GM15510 (cell line): ENCODE results near the gene PEX12.
A peak's percentile ranks its signal among the peaks of the same experiment; 100 is the strongest.

Experiments used
- POLR2A ChIP-seq: IDR thresholded peaks from 3 replicates; pipeline ENCODE4 v1.6.1; 2011; ENCODE audit warnings: borderline replicate concordance; ENCODE audit not compliant: insufficient read length; ENCODE audit errors: extremely low read depth

The PEX12 gene

DNA sequence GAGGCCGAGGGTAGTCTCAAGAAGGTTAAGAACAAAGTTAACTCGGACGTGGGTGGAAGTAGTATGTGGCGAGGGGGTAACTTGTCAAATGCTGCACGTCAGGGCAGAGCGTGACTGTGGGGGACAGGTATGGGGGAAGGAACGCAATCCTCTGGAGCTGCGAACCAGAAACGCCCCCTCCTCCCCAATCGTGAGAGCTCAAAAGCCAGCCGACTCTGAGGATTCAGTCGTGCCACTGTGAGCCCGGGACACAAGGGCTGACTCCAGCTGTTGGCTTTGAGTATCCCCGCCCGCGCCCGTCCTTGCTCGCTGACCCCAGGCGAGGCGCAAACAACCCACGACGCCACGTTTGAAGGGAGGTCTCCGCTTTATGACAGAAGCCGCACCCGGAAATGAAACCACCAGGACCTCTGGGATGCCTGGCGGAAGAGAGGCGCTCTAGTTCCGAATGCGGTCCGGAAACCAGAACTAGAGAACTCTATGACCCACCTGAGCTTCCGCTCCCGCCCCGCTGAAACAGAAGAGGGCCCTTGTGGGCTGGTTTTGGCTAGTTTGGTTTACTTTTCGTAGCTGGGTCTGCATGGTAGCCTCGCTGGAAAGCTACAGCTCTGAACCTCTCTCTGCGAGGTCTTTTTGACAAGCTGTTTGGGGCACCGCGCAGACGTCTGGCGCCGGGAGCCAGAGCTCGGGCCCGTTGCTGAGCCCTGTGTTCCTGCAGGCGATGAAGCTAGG is at the start of gene PEX12:
PEX12 (minus strand) TSS at position 375 of the 732 bp plus-strand sequence. CDS start 550 bp downstream, outside the sequence.
- TF ChIP-seq POLR2A = peak; percentile 84

DNA sequence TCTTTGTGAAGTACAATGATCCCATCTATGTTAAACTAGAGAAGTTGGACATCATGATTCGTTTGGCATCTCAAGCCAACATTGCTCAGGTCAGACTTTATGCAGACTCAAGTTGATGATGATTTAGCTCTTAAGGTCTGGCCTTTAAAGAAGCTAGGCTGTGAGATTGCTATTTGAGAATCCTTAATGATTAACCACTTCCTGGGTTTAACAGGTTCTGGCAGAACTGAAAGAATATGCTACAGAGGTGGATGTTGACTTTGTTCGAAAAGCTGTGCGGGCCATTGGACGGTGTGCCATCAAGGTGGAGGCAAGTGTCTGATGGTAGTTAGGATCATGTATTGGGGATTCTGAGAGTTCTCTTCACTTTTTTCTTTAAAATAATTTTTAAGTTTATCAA is 49.0 kb upstream of the PEX12 start:
- no peak for TF ChIP-seq POLR2A

DNA sequence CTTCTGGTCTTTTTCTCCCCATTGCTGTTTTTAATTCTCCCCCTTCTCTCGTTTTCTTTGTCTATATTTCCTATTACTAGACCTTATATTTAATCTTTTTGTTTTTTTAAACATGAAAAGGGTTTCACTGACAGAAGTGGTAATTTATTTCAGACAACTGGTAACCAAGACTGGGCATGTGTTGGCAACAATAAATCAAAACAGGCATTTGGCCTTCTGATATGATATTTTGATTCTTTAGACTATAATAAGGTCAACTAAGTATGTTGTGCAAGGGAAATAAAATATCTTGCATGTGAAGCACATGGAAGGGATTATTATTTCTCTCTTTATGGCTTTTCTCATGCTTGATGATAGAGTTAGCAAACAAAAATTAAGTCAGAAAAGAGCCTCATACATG is 43.4 kb upstream of the PEX12 start:
- no peak for TF ChIP-seq POLR2A

DNA sequence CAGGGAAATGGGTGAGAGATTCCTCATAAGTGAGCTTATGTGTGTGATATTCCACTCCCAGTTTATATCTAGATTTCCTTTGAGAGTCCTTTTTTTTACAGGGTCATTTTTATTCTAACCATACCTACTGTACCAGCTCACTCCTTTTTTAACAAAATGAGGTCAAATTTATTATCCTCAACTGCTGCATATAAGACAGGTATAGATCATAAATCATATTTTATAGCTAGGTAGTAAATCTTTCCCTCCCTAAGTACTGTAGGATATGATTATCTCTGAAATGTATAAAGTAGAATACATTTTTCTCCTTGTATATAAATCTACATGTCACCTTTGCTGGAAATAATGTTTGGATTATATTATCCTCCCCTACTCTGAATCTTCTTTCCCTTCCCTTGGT is 40.3 kb upstream of the PEX12 start:
- no peak for TF ChIP-seq POLR2A

DNA sequence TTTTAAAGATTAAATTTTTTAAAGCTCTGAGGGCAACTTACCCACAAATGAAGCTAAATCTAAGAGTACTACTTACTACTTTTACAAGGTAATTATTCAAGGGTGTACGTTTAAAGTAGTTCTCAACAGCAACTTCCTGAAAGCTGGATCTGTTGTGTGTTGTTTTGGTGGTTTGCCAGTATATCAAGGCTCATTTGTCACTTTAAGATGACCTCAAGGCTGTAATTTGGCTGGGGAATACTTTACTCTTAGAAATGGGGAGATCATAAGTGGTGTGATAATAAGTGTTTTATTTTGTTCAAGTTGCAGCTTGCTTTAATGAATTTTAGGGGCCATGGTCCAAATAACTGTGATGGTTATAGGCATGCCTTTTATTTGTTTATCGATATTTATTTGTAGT is 39.1 kb upstream of the PEX12 start:
- TF ChIP-seq POLR2A = no peak

DNA sequence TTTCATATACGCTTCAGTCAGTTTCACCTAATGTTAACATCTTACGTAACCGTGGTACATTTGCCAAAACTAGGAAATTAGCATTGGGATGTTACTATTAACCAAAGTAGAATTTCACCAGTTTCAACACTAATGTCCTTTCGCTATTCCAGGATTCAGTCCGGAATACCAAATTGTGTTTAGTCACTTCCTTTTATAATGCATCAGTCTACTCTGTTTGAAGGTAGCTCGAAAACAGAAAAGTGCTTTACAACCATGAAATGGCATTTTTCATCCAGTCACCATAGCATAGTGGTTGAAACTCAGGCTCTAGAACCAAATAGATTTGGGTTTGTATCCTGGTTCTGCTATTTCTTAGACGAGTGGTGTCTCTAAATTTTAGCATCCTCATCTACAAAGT is 38.2 kb upstream of the PEX12 start:
- no peak for TF ChIP-seq POLR2A

DNA sequence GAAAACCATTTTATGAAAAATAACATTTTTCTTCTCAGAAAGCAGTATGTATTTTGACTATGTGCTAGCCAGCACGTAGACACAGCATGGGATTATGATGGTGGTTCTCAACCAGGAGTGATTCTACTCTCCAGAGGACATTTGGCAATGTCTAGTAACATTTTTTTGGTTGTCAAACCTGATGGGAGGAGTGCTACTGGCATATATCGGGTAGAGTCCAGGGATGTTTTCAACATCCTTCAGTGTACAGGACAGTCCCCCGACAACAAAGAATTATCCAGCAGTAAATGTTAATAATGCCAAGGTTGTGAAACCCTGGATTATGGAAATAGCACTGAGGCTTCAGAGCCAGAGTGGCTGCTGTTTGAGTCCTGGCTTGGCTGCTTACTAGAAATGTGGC is 36.4 kb upstream of the PEX12 start:
- no peak for TF ChIP-seq POLR2A

DNA sequence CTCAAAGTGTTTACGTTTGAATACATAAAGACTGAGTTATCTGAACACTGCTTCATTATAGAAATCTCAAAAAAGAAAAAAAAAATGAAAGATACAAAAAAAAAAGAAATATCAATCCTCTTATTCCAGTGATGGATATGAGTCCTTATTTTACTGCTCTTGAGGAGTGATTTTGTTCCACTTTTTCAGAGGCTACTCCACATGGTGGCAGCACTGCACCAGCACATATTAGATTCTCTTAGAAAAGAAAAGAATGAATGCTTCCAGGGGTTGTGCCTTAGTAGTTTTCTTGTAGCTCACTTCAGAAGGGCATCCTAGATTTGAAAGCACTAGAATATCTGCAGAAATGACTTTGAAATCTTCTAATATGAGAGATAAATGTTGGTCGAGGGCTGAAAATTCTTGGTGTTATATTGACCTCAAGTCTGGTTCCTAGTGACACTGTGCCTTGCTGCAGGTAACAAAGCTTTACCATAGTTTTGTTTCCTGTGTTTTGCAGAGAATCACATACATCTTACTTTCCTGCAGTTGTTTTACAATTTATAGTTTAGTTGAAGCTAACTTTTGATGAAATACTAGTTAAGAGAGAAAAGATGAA is 34.7 kb upstream of the PEX12 start:
- TF ChIP-seq POLR2A = no peak

DNA sequence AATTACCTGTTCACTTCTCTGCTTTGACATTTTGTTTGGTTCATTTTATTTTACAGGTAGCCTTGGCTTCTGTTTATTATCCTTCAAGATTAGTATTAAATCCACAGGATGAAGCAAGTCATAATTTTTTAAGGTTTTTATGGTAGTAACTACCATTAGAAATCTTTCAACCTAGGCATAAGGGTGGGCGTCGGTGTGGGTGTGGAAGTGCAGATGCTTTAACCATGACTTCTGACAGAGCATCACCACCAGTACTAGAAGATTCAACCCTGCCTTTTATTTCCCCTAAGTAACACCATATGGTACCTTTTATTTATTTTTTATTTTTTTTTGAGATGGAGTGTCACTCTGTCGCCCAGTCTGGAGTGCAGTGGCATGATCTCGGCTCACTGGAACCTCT is 31.5 kb upstream of the PEX12 start:
- TF ChIP-seq POLR2A = no peak

DNA sequence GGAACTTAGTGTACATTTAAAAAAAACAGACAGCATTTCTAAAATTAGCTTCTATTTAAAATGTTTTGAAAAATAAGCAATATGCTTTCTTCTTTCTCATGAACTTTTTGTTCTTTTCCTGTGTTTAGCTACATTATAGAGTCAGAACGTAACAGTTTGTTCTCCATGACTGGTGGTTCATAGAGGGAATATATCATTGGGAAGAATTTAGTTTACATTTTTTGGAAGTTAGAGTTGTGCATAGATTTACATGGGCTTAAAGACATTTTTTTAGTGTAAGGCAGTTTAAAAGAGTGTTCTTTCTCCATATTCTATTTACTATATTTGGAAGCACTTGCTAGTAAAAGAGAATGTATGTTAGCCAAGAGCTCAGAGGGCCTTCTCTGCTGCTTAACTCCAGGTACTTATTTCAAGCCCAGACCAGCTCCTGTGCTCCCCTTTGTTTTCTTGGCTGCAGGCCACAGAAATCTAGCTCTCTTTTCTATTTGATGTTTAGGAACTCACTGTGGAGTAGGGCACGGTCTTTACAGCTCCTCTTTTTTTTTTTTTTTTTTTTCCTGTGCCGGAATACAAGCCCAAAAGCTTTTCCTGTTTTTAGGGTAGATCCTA is 29.0 kb upstream of the PEX12 start:
- no peak for TF ChIP-seq POLR2A

DNA sequence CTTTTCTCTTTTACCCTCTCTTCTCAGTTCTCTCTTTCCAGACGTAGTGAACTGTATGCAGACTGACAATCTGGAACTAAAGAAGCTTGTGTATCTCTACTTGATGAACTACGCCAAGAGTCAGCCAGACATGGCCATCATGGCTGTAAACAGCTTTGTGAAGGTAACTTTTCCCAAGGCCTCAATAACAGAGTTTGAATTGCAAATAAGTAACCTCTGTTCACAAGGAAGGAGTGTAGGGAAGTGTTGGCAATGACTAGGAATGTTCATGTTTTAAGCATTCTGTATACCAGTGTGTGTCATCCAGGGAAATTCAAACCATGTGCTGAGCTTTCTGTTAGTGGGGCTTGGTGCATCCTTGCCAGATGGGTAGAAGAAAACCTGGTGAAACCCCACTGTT is 27.3 kb upstream of the PEX12 start:
- no peak for TF ChIP-seq POLR2A

DNA sequence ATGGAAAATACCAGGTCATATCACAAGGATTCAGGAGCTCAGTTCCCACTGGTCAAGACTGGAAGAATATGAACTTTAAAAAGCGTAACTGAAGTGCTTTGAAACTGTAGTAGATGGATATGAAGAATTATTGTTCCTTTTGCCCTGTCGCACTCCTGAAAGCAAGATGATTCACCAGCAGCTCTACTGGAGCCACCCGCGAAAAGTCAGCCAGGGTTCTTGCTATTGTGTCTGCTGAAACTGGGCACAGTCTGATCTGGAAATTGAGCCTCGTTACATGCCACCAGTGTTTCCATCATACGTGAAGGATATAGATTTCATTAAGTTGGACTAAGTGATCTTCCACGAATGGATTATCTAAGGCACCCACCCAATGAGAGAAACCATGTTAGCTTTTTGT is 25.3 kb upstream of the PEX12 start:
- no peak for TF ChIP-seq POLR2A

DNA sequence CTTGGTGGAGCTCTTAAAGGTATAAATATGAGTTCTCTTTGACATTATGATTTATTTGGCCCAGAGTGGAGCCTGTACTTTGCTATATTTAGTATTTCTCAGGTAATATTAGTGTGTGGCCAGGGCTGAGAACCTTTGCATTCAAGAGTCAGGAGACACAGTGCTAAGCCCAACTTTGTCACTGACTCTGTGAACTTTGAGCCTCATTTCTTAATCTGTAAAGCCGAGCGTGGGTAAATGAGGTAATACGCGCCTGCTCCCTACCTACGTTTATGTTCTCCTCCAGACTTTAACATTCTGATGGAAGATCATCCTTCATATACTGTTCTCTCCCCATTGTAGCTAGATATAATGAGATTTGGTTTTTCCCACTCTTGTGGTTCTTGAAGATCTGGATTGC is 19.2 kb upstream of the PEX12 start:
- TF ChIP-seq POLR2A = no peak

DNA sequence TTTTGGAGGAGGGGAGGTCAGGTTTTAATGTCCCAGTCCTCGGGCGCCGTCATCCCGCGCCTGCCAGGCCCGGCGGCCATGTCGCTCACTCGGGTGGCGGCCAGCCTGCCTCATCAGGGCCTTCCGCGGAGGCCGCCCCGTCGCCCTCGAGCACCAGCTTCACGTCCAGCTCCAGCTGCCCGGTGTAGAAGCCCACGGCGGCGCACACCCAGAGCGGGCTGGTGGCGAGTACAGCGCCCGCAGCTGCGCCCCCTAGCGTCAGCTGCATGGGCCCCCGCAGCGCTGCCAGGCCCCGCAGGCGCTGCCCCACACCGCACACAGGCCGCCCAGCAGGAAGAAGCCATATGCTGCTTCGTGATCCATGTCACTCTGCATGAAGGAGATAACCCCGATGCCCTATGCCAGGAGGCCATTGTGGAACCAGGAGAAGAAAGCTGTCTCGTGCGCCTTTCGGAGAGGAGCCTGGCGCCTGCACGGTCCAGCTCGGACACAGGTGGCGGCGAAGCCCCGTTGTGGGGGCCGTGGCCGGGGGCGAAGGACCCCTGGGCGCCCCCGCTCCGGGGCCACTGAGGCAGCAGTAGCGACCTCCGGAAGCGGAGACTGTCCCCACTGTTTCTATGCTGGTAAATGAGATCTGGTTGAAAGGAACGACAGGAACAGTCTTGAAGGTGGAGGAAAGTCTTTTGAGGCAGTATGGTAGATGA is 18.3 kb upstream of the PEX12 start:
- TF ChIP-seq POLR2A = no peak

DNA sequence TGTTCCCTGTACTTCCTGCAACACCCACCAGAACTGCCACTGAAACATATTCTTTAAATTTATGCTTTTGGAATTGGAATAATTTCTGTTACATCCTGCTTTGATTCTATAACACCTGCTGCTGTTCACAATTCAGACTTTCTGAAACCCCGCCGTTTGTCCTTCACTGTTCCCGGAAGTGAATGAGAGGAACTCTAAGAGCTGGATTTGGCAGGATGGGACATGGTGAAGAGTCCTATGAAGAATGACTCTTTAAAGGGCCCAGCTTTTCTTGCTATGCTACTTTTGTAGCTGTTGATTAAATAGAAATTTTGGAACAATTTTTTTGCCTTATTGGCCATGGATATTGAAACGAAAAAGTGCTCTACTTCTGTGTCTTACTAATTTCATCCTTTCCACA is 17.7 kb upstream of the PEX12 start:
- no peak for TF ChIP-seq POLR2A
